Testis (tissue), 2 donors: ENCODE data around the gene COL11A1.

ENCODE experiments used
- CTCF ChIP-seq, 3 experiments: fragments of 450-650 bp in 2 of 3; fragments of 200-600 bp in 1 of 3; sonication (generic) in 1 of 3; IDR thresholded peaks; one replicate each; pipeline ENCODE4 v1.5.1; 2016 to 2019; ENCODE audit warnings: antibody characterized with exemption in 3 of 3, mild to moderate bottlenecking in 2 of 3, moderate library complexity in 1 of 3
- POLR2A ChIP-seq: fragments of 450-650 bp; IDR thresholded peaks from one replicate; pipeline ENCODE4 v1.6.1; 2017; ENCODE audit warnings: antibody characterized with exemption, mild to moderate bottlenecking, moderate library complexity

GRCh38 chr1:102897557-102897956 is 210.8 kb downstream of the COL11A1 start:
- TF ChIP-seq CTCF (IDR thresholded peaks at IDR 0.05) (no peak), POLR2A (no peak)
